ENCODE data around the gene ANKRD30B.
"Not testable (repeated sequence)": the region's sequence is repeated elsewhere in the genome, so short reads cannot be mapped to it uniquely, and the experiment has no call there.

The ANKRD30B gene

DNA sequence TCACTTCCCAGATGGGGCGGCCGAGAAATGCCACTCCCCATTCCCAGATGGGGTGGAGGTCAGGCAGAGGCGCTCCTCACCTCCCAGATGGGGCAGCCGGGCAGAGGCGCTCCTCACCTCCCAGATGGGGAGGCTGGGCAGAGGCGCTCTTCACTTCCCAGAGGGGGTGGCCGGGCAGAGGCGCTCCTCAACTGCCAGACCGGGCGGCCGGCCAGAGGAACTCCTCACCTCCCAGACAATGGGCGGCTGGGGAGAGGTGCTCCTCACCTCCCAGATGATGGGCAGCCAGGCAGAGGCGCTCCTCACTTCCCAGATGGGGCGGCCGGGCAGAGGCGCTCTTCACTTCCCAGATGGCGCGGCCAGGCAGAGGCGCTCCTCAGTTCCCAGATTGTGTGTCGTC, 108.3 kb downstream of the ANKRD30B start:
- not testable (repeated sequence) for DNase-seq (ENCODE audit: low read depth in 2 of 2)

DNA sequence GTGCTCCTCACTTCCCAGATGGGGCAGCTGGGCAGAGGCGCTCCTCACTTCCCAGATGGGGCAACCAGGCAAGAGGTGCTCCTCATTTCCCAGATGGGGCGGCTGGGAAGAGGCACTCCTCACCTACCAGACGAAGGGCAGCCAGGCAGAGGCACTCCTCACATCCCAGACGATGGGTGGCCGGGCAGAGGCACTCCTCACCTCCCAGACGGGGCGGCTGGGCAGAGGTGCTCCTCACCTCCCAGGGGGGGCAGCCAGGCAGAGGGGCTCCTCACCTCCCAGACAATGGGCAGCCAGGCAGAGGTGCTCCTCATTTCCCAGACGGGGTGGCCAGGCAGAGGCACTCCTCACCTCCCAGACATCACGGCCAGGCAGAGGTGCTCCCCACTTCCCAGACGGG, 110.5 kb downstream of the ANKRD30B start:
- DNase-seq (ENCODE audit: low read depth in 2 of 2): not testable (repeated sequence)

DNA sequence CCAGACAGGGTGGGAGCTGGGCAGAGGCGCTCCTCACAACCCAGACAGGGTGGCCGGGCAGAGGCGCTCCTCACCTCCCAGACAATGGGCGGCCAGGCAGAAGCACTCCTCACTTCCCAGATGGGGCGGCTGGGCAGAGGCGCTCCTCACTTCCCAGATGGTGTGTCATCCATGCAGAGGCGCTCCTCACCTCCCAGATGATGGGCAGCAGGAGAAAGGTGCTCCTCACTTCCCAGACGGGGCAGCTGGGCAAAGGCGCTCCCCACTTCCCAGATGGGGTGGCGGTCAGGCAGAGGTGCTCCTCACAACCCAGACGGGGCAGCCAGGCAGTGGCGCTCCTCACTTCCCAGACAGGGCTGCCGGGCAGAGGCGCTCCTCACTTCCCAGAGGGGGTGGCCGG, 112.0 kb downstream of the ANKRD30B start:
- not testable (repeated sequence) for DNase-seq (ENCODE audit: low read depth in 2 of 2)

DNA sequence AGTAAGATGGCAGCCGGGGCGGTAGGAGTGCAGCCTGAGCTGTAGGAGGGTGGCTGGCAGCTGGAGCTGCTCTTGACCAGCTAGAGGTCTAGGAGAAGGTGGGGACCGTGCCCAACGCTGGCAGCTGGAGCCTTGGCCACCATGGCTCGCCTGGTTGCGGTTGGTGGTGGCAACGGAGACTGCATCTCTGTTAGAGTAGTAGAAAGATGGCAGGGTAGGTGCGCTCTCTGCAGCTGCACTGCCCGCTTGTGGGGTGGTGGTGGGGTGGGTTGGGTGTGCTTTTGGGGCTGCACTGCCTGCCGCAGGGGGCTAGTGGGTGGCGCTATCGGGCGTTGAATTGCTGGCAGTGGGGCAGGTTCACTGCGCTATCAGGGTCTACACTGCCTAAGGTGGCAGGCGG, 118.5 kb downstream of the ANKRD30B start:
- not testable (repeated sequence) for DNase-seq (ENCODE audit: low read depth in 2 of 2)

DNA sequence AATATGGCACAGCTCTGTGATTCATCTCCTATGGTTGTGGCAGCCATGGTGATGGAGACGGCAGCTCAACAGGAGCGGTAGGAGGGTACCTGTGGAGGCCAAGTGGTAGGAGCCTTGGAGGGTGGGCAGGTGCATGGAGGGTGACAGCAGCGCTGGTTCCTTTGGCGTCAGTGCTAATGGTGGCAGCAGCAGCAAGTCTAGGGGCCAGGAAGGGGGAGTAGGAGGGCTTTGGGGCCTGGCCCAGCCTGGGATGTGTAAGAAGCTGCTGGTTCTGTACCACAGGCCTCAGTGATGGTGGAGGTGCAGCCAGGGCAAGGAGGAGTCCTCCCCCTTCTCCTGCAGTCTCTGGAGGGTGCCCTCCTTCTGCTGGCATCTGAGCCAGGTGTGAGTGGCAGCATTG, 120.0 kb downstream of the ANKRD30B start:
- DNase-seq (ENCODE audit: low read depth in 2 of 2): not testable (repeated sequence)

DNA sequence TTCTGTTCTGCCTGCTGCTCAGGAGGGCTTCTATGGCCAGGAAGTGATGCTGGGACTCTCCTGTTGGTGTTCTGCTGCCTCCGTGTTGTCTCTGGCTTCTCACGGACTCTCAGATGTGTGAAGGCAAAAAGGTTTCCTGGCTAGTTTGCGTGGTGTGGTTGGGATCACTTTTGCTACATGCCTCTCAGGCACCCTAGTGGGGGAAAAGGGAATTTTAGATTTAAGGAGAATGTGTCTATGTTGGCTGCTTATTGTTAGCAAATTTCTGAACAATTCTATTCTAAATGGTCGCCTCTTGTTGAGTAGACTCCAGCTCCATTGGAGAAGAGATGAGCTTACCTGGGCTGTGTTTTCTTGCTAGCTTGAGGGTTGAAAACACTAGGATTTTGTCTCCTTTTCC, 120.9 kb downstream of the ANKRD30B start:
- DNase-seq (ENCODE audit: low read depth in 2 of 2): not testable (repeated sequence)

DNA sequence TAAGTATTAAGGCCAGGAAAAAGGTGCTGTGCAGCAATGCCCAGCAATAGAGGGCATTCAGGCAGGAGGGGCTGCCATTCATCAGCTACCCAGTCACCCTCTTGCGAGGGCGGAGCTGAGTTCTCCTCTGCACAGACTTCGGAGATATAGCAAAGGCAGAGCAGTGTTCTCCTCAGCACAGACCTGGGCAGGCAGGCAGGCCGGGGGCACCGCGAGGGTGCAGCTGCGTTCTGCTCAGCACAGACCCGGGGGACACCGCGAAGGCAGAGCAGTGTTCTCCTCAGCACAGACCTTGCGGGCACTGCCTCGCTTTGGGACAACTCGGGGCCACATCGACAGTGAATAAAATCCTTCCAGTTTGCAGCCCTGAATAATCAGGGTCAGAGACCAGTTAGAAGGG, 130.9 kb downstream of the ANKRD30B start:
- DNase-seq (ENCODE audit: low read depth in 2 of 2): not testable (repeated sequence)

DNA sequence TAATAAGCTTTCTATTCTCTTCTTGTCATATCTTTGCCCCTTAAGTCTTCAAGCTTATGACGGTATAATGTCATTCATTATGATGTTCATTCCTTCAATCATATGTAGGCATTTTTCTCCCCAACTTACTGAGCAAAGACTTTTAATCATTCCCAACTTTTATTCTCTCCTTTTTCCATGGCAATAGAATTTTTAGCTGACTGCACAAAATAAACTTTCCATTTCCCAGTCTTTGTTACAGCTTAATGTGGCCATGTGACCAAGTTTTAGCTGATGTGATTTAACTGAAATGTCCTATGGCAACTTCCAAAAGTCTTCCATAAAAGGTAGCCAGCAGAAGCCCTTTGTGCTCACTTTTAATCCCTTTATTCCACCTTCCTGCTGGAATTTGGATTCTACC, 152.5 kb downstream of the ANKRD30B start:
- no peak for DNase-seq (ENCODE audit: low read depth in 2 of 2)
